ENCODE results near the gene MAX.

DNA sequence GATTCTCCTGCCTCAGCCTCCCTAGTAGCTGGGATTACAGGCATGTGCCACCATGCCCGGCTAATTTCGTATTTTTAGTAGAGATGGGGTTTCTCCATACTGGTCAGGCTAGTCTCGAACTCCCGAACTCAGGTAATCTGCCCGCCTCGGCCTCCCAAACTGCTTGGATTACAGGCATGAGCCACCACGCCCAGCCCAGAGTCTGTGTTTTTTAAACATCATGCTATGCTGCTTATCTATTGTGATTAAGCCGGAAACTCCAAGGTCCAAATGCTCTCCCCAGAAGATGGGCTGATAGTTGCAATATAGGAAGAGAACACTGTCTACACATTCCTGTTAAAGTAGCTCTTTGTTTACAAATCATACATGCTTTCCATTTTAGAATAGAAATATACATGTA lies 30.5 kb upstream of the MAX start:
- TF ChIP-seq, protein P1, sequence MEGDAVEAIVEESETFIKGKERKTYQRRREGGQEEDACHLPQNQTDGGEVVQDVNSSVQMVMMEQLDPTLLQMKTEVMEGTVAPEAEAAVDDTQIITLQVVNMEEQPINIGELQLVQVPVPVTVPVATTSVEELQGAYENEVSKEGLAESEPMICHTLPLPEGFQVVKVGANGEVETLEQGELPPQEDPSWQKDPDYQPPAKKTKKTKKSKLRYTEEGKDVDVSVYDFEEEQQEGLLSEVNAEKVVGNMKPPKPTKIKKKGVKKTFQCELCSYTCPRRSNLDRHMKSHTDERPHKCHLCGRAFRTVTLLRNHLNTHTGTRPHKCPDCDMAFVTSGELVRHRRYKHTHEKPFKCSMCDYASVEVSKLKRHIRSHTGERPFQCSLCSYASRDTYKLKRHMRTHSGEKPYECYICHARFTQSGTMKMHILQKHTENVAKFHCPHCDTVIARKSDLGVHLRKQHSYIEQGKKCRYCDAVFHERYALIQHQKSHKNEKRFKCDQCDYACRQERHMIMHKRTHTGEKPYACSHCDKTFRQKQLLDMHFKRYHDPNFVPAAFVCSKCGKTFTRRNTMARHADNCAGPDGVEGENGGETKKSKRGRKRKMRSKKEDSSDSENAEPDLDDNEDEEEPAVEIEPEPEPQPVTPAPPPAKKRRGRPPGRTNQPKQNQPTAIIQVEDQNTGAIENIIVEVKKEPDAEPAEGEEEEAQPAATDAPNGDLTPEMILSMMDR (IDR thresholded peaks at IDR 0.05; ENCODE audit: low read length): no peak
- TF ChIP-seq EZH2phosphoT487 (IDR thresholded peaks at IDR 0.05; ENCODE audit: low read length): no peak

Measured in MM.1S (cell line).